Lung microvascular endothelial cell (primary cell): ENCODE measurements around the gene AHSG. TPM values are rescaled to one million over a fixed set of nuclear protein-coding genes. Genes with fewer than 3 reads are reported as not detected.
"Not testable (repeated sequence)": the region's sequence is repeated elsewhere in the genome, so short reads cannot be mapped to it uniquely, and the experiment has no call there.

Experiments used
- DNase-seq, 2 donors: peaks; one replicate each; pipeline versions ENCODE4 v3.0.0 to v3.0.0-alpha.2; 2010; ENCODE audit warnings: low read depth in 2 of 2
- total RNA-seq: library from RNA; depleted of rRNA; stranded (reverse); fragments of >200 nt; gene quantifications from 2 replicates; pipeline ENCODE4 v1.2.1, GENCODE V29; 2014

The AHSG gene
- total RNA-seq = not detected in 2 replicates

GRCh38 chr3:186612721-186613636 is at the start of gene AHSG:
TSS of gene AHSG (plus strand) at chr3:186613060. CDS start at chr3:186613142, 82 bp downstream.
- no peak for DNase-seq

- no peak for DNase-seq
Measured at GRCh38 chr3:186564586-186564985, 48.3 kb upstream of the AHSG start.

GRCh38 chr3:186566772-186567071 is 46.1 kb upstream of the AHSG start:
- DNase-seq = no peak

GRCh38 chr3:186567072-186567921 is 45.6 kb upstream of the AHSG start, which contains the start of gene TBCCD1:
TSS of gene TBCCD1 (minus strand) at chr3:186567339. CDS start at chr3:186564329, 3,010 bp downstream.
- DNase-seq = peak; percentile 92 to 94

- DNase-seq = not testable (repeated sequence)
Measured at GRCh38 chr3:186569361-186569760, 43.5 kb upstream of the AHSG start.

- no peak for DNase-seq
Measured at GRCh38 chr3:186569779-186570095, 43.1 kb upstream of the AHSG start.

GRCh38 chr3:186570096-186570940 is 42.5 kb upstream of the AHSG start, which contains the start of gene DNAJB11:
TSS of gene DNAJB11 (plus strand) at chr3:186570720. CDS start at chr3:186570898, 178 bp downstream.
- DNase-seq = peak; percentile 100

GRCh38 chr3:186570941-186571643 is 41.8 kb upstream of the AHSG start:
- no peak for DNase-seq

- DNase-seq = no peak
Measured at GRCh38 chr3:186571644-186572013, 41.2 kb upstream of the AHSG start.

- no peak for DNase-seq
Measured at GRCh38 chr3:186577521-186577920, 35.3 kb upstream of the AHSG start.

GRCh38 chr3:186580785-186581184 is 32.1 kb upstream of the AHSG start:
- no peak for DNase-seq

- DNase-seq = no peak
Measured at GRCh38 chr3:186582541-186582940, 30.3 kb upstream of the AHSG start.

- peak in 1 of 2 donors; percentile 29 for DNase-seq
Measured at GRCh38 chr3:186583831-186584230, 29.0 kb upstream of the AHSG start.

GRCh38 chr3:186586245-186586644 is 26.6 kb upstream of the AHSG start:
- not testable (repeated sequence) for DNase-seq

GRCh38 chr3:186587183-186587582 is 25.7 kb upstream of the AHSG start:
- no peak for DNase-seq

- no peak for DNase-seq
Measured at GRCh38 chr3:186588632-186589031, 24.2 kb upstream of the AHSG start.

GRCh38 chr3:186589121-186589520 is 23.7 kb upstream of the AHSG start:
- peak; percentile 22 to 47 for DNase-seq

GRCh38 chr3:186589856-186590579 is 22.8 kb upstream of the AHSG start:
- no peak for DNase-seq

GRCh38 chr3:186590580-186591295 is 22.1 kb upstream of the AHSG start:
- DNase-seq = no peak

GRCh38 chr3:186592682-186593081 is 20.2 kb upstream of the AHSG start:
- no peak for DNase-seq
